MM.1S (cell line): ENCODE data around the gene RGS16.

ENCODE experiments used
- CTCF ChIP-seq: fragments of 300-600 bp; sonication (generic); IDR thresholded peaks from 2 replicates; pipeline ENCODE4 v1.5.1; 2016; ENCODE audit warnings: antibody characterized with exemption, low read length, mixed read lengths
- EZH2 ChIP-seq: fragments of 300-600 bp; sonication (generic); optimal IDR thresholded peaks from 2 replicates; pipeline ENCODE3; 2017; ENCODE audit warnings: low read depth, mild to moderate bottlenecking, antibody characterized with exemption, low read length, mixed read lengths

- TF ChIP-seq CTCF (no peak), EZH2 (no peak)
These were observed 25.4 kb upstream of the RGS16 start for GRCh38 chr1:182629499-182630096.
